ENCODE results near the gene CACNA1B. TPM values are rescaled to one million over a fixed set of nuclear protein-coding genes. Genes with fewer than 3 reads are reported as not detected.

CACNA1B gene
- total RNA-seq, 1 donor from 2014 or later = 84.4 TPM

- Mint-ChIP-seq H3K4me3 (ENCODE audit: unreplicated experiment) (no peak overlapping the region), H3K27me3 (ENCODE audit: unreplicated experiment) (peaks cover 16% of the 10 kb centered on the region), H3K9me3 (ENCODE audit: unreplicated experiment) (peaks cover 19% of the 10 kb centered on the region), H3K36me3 (ENCODE audit: unreplicated experiment) (peaks cover 34% of the 10 kb centered on the region), H3K27ac (ENCODE audit: unreplicated experiment) (no peak overlapping the region), H3K4me1 (ENCODE audit: low read depth, unreplicated experiment) (peaks cover 13% of the 10 kb centered on the region)
- no peak for TF ChIP-seq CTCF (IDR thresholded peaks at IDR 0.05; ENCODE audit: partially characterized antibody, unreplicated experiment)
- no peak for DNase-seq
Observed at GRCh38 chr9:137949260-137949659, 71.7 kb downstream of the CACNA1B start.

- Mint-ChIP-seq H3K4me3 (ENCODE audit: unreplicated experiment) (no peak overlapping the region), H3K36me3 (ENCODE audit: unreplicated experiment) (peaks cover 17% of the 10 kb centered on the region), H3K9me3 (ENCODE audit: unreplicated experiment) (peaks cover 13% of the 10 kb centered on the region), H3K27me3 (ENCODE audit: unreplicated experiment) (peaks cover 16% of the 10 kb centered on the region), H3K4me1 (ENCODE audit: low read depth, unreplicated experiment) (peaks cover 13% of the 10 kb centered on the region), H3K27ac (ENCODE audit: unreplicated experiment) (no peak overlapping the region)
- DNase-seq = no peak
- no peak for TF ChIP-seq CTCF (IDR thresholded peaks at IDR 0.05; ENCODE audit: partially characterized antibody, unreplicated experiment)
Observed at GRCh38 chr9:137951107-137951506, 73.5 kb downstream of the CACNA1B start.

- Mint-ChIP-seq H3K27ac (ENCODE audit: unreplicated experiment) (no peak overlapping the region), H3K9me3 (ENCODE audit: unreplicated experiment) (peaks cover 13% of the 10 kb centered on the region), H3K27me3 (ENCODE audit: unreplicated experiment) (peaks cover 16% of the 10 kb centered on the region), H3K4me3 (ENCODE audit: unreplicated experiment) (no peak overlapping the region), H3K36me3 (ENCODE audit: unreplicated experiment) (peaks cover 10% of the 10 kb centered on the region), H3K4me1 (ENCODE audit: low read depth, unreplicated experiment) (peaks cover 13% of the 10 kb centered on the region)
- no peak for DNase-seq
- no peak for TF ChIP-seq CTCF (IDR thresholded peaks at IDR 0.05; ENCODE audit: partially characterized antibody, unreplicated experiment)
Observed at GRCh38 chr9:137951597-137952490, 74.3 kb downstream of the CACNA1B start.

- peaks cover 6% of the 10 kb centered on the region for H3K36me3 Mint-ChIP-seq (ENCODE audit: unreplicated experiment)
- H3K4me1 Mint-ChIP-seq (ENCODE audit: low read depth, unreplicated experiment) = peaks cover 13% of the 10 kb centered on the region
- peak overlapping the region; percentile 59 for H3K27ac Mint-ChIP-seq (ENCODE audit: unreplicated experiment)
- DNase-seq = no peak
- peak overlapping the region; percentile 52 for H3K4me3 Mint-ChIP-seq (ENCODE audit: unreplicated experiment)
- no peak for TF ChIP-seq CTCF (IDR thresholded peaks at IDR 0.05; ENCODE audit: partially characterized antibody, unreplicated experiment)
- H3K27me3 Mint-ChIP-seq (ENCODE audit: unreplicated experiment) = peaks cover 22% of the 10 kb centered on the region
- peaks cover 9% of the 10 kb centered on the region for H3K9me3 Mint-ChIP-seq (ENCODE audit: unreplicated experiment)
Observed at GRCh38 chr9:137952976-137953666, 75.5 kb downstream of the CACNA1B start.

All from glutamatergic neuron (in vitro differentiated cells).